ENCODE measurements around the gene MCU.
"Not testable (repeated sequence)": the region's sequence is repeated elsewhere in the genome, so short reads cannot be mapped to it uniquely, and the experiment has no call there.

MCU gene, protein sequence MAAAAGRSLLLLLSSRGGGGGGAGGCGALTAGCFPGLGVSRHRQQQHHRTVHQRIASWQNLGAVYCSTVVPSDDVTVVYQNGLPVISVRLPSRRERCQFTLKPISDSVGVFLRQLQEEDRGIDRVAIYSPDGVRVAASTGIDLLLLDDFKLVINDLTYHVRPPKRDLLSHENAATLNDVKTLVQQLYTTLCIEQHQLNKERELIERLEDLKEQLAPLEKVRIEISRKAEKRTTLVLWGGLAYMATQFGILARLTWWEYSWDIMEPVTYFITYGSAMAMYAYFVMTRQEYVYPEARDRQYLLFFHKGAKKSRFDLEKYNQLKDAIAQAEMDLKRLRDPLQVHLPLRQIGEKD

DNA sequence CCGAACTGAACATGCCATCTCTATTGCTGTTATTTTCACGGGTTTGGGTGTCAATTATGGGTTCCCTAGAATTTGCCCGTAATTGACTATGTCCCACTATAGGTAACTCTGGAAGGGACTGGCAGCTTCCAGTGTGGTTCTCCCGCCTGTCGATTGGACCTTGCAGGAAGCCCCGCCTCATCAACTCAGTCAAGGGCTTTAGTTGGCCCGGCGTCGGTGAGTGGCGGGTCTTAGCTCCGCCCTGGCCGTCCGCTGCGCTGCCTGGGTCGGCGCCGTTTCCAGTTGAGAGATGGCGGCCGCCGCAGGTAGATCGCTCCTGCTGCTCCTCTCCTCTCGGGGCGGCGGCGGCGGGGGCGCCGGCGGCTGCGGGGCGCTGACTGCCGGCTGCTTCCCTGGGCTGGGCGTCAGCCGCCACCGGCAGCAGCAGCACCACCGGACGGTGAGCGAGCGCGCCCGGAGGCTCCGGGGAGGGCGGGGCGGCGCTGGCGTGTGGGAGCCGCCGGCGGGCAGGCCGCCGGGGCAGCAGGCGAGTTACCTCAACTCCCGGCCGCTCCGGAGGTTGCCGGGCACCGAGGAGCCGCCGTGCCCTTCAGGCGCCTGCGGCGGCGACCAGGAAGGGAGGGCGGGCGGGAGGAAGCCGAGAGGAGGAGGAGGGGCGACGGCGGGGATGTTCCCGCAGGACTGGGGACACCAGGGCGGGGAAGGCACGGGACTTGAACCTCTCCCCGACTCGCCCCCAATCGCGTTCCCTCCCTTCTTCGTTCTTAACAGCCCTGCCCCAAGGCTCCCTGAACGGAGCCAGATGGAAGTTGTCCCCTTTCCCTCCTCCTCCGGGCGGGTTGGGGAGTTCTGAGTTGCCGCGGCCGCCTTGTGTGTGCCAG, at the start of gene MCU:
Gene MCU (plus strand): TSS at position 281 of the 881 bp plus-strand sequence. CDS start 9 bp downstream, at position 290.
- no peaks in the 10 kb centered on the region for H3K9me3 ChIP-seq (ENCODE audit: control insufficient read depth, insufficient read depth, low read length)
- peaks cover 13% of the 10 kb centered on the region for H3K4me1 ChIP-seq (ENCODE audit: insufficient read depth, low read length)

DNA sequence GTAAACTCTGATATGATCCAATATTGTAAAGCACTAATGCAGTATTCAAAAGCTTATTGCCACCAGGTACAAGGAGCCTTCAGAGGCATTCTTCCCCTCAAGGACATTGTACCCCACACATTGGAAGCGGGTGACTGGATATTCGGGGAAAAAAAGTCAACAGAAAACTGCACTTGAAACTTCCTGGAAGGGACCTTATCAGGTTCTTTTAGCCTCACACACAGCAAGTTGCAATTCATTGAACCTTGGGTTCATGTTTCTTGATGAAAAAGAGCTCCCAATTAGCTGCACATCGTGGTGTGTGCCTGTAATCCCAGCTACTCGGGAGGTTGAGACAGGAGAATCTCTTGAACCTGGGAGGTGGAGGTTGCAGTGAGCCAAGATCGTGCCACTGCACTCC, 49.6 kb upstream of the MCU start:
- Histone ChIP-seq H3K9me3 (ENCODE audit: control insufficient read depth, insufficient read depth, low read length) (0 out of 2 replicates have a peak, but pooled peaks cover under 1% of the 10 kb centered on the region), H3K9ac (ENCODE audit: low read depth, low read length) (no peak overlapping the region), H3K36me3 (ENCODE audit: insufficient read depth, low read length) (no peaks in the 10 kb centered on the region), H3K4me1 (ENCODE audit: insufficient read depth, low read length) (no peaks in the 10 kb centered on the region)

More for the DNA sequence above, at the start of gene MCU:
- peak within 1 kb of the TSS; percentile 94 for H3K9ac ChIP-seq (ENCODE audit: low read depth, low read length)
- no peaks in the 10 kb centered on the region for H3K36me3 ChIP-seq (ENCODE audit: insufficient read depth, low read length)

DNA sequence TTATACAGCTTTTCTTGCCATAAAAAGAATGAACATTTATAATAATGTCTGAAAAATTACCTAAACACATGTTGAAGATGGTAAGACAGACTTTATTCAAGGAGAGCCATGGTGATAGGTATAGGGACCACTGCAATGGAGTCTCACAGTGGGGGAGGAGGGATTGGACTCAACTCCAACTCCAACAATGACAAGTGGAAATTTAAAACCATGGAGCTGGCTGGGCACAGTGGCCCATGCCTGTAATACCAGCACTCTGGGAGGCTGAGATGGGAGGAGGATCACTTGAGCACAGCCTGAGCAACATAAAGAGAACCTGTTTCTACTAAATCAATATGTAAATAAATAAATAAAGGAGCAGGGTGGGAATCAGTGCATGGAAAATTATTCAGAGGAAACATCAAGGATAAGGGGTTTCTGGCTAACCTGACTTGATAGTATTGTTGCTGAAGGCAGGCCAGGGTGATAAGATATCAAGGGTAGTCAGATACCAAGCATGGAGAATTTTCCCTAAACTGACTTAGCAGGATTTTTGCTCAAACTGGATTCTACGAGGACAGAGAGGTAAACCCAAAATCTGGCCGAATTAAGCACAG, 46.6 kb upstream of the MCU start:
- H3K36me3 ChIP-seq (ENCODE audit: insufficient read depth, low read length), result no peaks in the 10 kb centered on the region
- H3K9ac ChIP-seq (ENCODE audit: low read depth, low read length), result no peak overlapping the region
- H3K9me3 ChIP-seq (ENCODE audit: control insufficient read depth, insufficient read depth, low read length), result no peaks in the 10 kb centered on the region
- no peaks in the 10 kb centered on the region for H3K4me1 ChIP-seq (ENCODE audit: insufficient read depth, low read length)

DNA sequence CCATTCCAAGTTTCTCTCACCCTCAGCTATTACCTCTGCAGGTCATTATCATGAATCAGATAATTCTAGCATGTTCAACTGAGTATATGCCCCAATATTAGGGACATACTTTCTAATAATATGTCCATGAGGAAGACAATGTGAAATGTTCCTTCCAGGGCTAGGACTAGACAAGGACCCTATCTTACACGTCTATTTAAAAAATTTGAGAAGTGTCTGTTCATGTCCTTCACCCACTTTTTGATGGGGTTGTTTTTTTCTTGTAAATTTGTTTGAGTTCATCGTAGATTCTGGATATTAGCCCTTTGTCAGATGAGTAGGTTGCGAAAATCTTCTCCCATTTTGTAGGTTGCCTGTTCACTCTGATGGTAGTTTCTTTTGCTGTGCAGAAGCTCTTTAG, 45.0 kb upstream of the MCU start:
- not testable (repeated sequence) for H3K9ac ChIP-seq (ENCODE audit: low read depth, low read length); H3K36me3 ChIP-seq (ENCODE audit: insufficient read depth, low read length); H3K4me1 ChIP-seq (ENCODE audit: insufficient read depth, low read length); H3K9me3 ChIP-seq (ENCODE audit: control insufficient read depth, insufficient read depth, low read length)

DNA sequence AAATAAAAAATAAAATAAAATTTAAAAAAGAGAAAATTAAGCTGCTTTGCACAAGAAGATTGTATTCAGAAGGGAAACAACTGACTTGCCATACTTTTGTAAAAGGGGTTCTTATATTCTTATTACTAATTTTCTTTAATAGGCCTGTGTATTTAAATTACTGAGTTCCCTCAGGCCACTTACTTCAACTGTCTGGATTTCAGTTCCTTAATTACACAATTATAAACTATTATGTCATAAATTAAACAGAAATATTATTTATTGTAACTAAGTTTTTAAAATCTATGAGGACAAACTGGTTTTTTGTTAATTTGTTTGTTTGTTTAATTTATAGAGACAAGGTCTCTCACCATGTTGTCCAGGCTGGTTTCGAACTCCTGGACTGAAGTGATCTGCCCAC, 43.6 kb upstream of the MCU start:
- no peaks in the 10 kb centered on the region for H3K9me3 ChIP-seq (ENCODE audit: control insufficient read depth, insufficient read depth, low read length)
- H3K9ac ChIP-seq (ENCODE audit: low read depth, low read length), result no peak overlapping the region
- no peaks in the 10 kb centered on the region for H3K4me1 ChIP-seq (ENCODE audit: insufficient read depth, low read length)
- H3K36me3 ChIP-seq (ENCODE audit: insufficient read depth, low read length), result no peaks in the 10 kb centered on the region

DNA sequence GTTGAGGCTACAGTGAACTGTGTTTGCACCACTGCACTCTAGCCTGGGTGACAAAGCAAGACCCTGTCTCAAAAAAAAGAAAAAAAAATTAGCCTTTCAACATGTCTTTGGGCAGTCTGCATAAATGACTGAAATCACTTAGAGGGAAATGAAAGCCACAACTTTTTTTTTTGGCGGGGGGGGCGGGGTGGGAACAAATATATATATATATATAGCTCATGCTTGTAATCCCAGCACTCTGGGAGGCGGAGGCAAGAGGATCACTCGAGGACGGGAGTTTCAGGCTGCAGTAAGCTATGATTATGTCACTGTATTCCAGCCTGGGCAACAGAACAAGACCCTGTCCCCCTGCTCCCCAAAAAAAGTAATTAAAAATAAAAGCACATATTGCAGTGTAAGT, 42.7 kb upstream of the MCU start:
- no peaks in the 10 kb centered on the region for H3K9me3 ChIP-seq (ENCODE audit: control insufficient read depth, insufficient read depth, low read length)
- H3K9ac ChIP-seq (ENCODE audit: low read depth, low read length), result no peak overlapping the region
- no peaks in the 10 kb centered on the region for H3K36me3 ChIP-seq (ENCODE audit: insufficient read depth, low read length)
- no peaks in the 10 kb centered on the region for H3K4me1 ChIP-seq (ENCODE audit: insufficient read depth, low read length)

DNA sequence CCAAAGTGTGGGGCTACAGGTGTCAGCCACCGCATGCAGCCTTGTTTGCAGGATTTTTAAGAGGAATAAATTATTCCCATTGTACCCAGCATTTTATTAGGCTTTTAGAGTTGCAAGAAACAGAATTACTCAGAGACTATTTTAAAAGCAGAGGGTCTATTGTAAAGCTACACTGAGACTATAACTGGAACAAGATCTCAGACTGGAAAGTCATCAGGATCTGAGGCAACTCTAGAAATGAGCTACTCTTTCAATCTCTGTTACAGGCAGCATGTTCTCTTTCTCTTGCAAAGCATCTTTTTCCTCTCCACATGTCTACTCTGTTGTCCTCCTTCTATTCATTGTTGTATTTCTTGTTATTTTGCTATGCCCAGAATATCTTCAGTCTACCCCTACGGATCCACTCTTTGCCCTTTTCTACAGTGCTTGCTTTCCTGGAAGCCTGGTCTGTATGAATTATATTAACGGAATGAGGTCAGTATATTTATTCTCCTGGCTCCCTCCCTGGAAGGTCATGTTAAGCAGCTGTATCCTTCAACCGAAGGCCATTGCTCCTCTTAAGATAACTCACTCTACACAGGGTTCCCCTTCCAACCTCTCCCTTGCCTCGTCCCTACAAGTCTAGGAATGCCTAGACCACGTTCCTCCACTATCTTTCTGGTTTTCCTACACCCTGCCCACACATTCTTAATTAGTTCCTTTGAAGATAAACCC, 38.4 kb upstream of the MCU start:
- Histone ChIP-seq H3K4me1 (ENCODE audit: insufficient read depth, low read length) (peaks cover under 1% of the 10 kb centered on the region; the same call in 1 of the 2 replicates), H3K9me3 (ENCODE audit: control insufficient read depth, insufficient read depth, low read length) (no peaks in the 10 kb centered on the region), H3K9ac (ENCODE audit: low read depth, low read length) (no peak overlapping the region), H3K36me3 (ENCODE audit: insufficient read depth, low read length) (no peaks in the 10 kb centered on the region)

DNA sequence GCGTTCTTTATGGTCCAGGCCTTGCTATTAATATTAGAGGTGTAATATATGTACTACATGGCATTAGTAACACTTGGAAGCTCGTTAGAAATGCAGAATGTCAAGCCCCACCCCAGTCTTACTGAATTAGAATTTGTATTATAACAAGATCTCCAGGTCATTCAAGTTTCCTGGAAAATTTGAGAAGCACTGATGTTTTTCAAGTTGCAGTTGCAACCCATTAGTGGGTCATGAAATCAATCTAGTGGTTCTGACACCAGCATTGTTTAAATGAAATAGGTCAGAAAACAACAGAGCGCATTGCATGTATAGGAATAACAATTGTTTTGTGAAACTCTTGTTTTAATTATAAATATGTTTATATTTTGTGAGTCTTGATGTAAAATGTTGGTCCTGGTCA, 37.2 kb upstream of the MCU start:
- H3K9ac ChIP-seq (ENCODE audit: low read depth, low read length), result no peak overlapping the region
- no peaks in the 10 kb centered on the region for H3K36me3 ChIP-seq (ENCODE audit: insufficient read depth, low read length)
- no peaks in the 10 kb centered on the region for H3K9me3 ChIP-seq (ENCODE audit: control insufficient read depth, insufficient read depth, low read length)
- H3K4me1 ChIP-seq (ENCODE audit: insufficient read depth, low read length), result peaks cover 9% of the 10 kb centered on the region

- Histone ChIP-seq H3K9me3 (ENCODE audit: control insufficient read depth, insufficient read depth, low read length) (no peaks in the 10 kb centered on the region), H3K36me3 (ENCODE audit: insufficient read depth, low read length) (no peaks in the 10 kb centered on the region)
Observed at GRCh38 chr10:72658696-72659400, 33.1 kb upstream of the MCU start.

GRCh38 chr10:72659694-72660093, 32.2 kb upstream of the MCU start:
- Histone ChIP-seq H3K4me1 (ENCODE audit: insufficient read depth, low read length) (peaks cover 10% of the 10 kb centered on the region), H3K36me3 (ENCODE audit: insufficient read depth, low read length) (no peaks in the 10 kb centered on the region), H3K9ac (ENCODE audit: low read depth, low read length) (no peak overlapping the region), H3K9me3 (ENCODE audit: control insufficient read depth, insufficient read depth, low read length) (no peaks in the 10 kb centered on the region)

More at GRCh38 chr10:72658696-72659400, 33.1 kb upstream of the MCU start:
- H3K9ac ChIP-seq (ENCODE audit: low read depth, low read length), result no peak overlapping the region
- peaks cover 10% of the 10 kb centered on the region for H3K4me1 ChIP-seq (ENCODE audit: insufficient read depth, low read length)

- H3K4me1 ChIP-seq (ENCODE audit: insufficient read depth, low read length), result peaks cover 10% of the 10 kb centered on the region
- no peaks in the 10 kb centered on the region for H3K9me3 ChIP-seq (ENCODE audit: control insufficient read depth, insufficient read depth, low read length)
- no peaks in the 10 kb centered on the region for H3K36me3 ChIP-seq (ENCODE audit: insufficient read depth, low read length)
- no peak overlapping the region for H3K9ac ChIP-seq (ENCODE audit: low read depth, low read length)
Observed at GRCh38 chr10:72660220-72660619, 31.7 kb upstream of the MCU start.

DNA sequence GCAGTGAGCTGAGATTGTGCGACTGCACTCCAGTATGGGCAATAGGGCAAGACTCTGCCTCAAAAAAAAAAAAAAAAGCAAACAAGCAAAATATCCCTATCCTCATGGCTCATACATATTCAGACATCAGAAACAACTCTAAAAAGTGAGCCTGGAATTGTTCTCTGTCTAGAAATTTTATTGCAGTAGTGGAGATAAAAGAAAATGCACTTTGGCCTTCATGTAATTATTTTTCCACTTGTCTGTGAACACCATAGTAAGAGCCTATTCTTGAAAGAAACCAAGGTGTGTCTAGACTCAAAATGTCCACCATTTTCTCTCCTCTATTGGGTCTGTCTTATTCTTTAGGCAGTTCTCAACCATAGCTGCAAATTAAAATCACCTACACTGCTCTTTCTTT, 30.5 kb upstream of the MCU start:
- Histone ChIP-seq H3K9ac (ENCODE audit: low read depth, low read length) (no peak overlapping the region), H3K9me3 (ENCODE audit: control insufficient read depth, insufficient read depth, low read length) (no peaks in the 10 kb centered on the region), H3K36me3 (ENCODE audit: insufficient read depth, low read length) (no peaks in the 10 kb centered on the region), H3K4me1 (ENCODE audit: insufficient read depth, low read length) (peaks cover 10% of the 10 kb centered on the region)

GRCh38 chr10:72663971-72664370, 28.0 kb upstream of the MCU start:
- H3K36me3 ChIP-seq (ENCODE audit: insufficient read depth, low read length), result no peaks in the 10 kb centered on the region
- H3K9ac ChIP-seq (ENCODE audit: low read depth, low read length), result no peak overlapping the region
- H3K9me3 ChIP-seq (ENCODE audit: control insufficient read depth, insufficient read depth, low read length), result no peaks in the 10 kb centered on the region
- H3K4me1 ChIP-seq (ENCODE audit: insufficient read depth, low read length), result peaks cover 5% of the 10 kb centered on the region

Data from ES-I3 (cell line).